ENCODE results near the gene FAM184B. TPM values are rescaled to one million over a fixed set of nuclear protein-coding genes. Genes with fewer than 3 reads are reported as not detected.
"Not testable (repeated sequence)": the region's sequence is repeated elsewhere in the genome, so short reads cannot be mapped to it uniquely, and the experiment has no call there.

FAM184B gene
- total RNA-seq, 1 experiment from 2014 or later = 0.07 TPM

- Histone ChIP-seq H3K9me2 (ENCODE audit: insufficient read depth) (no peaks in the 10 kb centered on the region), H3K36me3 (ENCODE audit: control insufficient read depth in 1 of 2, insufficient read depth in 2 of 2, low read length in 2 of 2) (no peaks in the 10 kb centered on the region), H3K27ac (ENCODE audit: low read depth, low read length) (no peak overlapping the region), H3K9me3 (ENCODE audit: control insufficient read depth in 1 of 2, insufficient read depth in 1 of 2, low read depth in 1 of 2, low read length in 2 of 2) (no peaks in the 10 kb centered on the region), H2AFZ (ENCODE audit: low read depth, low read length, poor library complexity, severe bottlenecking) (no peak overlapping the region), H3K4me1 (ENCODE audit: control insufficient read depth in 1 of 2, insufficient read depth in 2 of 2, low read length in 2 of 2) (no peaks in the 10 kb centered on the region), H3K4me2 (ENCODE audit: low read length) (no peak overlapping the region), H3K4me3 (replicated peaks in 1 of 2; ENCODE audit: low read depth in 1 of 2, low read length in 2 of 2) (no peak overlapping the region), H4K20me1 (ENCODE audit: insufficient read depth) (no peaks in the 10 kb centered on the region), H3K79me2 (ENCODE audit: insufficient read depth, low read length) (no peaks in the 10 kb centered on the region), H3K27me3 (ENCODE audit: insufficient read depth, low read length) (no peaks in the 10 kb centered on the region), H3K9ac (ENCODE audit: low read length) (no peak overlapping the region)
- CTCF ChIA-PET = no interaction called here
- ATAC-seq (no peak), DNase-seq (ENCODE audit: low read depth, low spot score) (no peak)
- RAD21 ChIA-PET (ENCODE audit: low non-redundant PET in 1 of 2, low total read pairs in 2 of 2, uncharacterized antibody in 2 of 2, unreplicated experiment in 2 of 2) = no interaction called here
- intact Hi-C loops (cut with micrococcal nuclease) = no loop called here
- no peak for TF ChIP-seq CTCF (IDR thresholded peaks at IDR 0.05 in 2 of 3, conservative IDR thresholded peaks at IDR 0.05 in 1 of 3; ENCODE audit: borderline replicate concordance in 1 of 3, insufficient read depth in 1 of 3, low read depth in 2 of 3, low read length in 2 of 3)
- no peak for TF ChIP-seq JUND (IDR thresholded peaks at IDR 0.05)
- no peak for TF ChIP-seq CEBPB (IDR thresholded peaks at IDR 0.05; ENCODE audit: low read depth)
- TF ChIP-seq ZBTB33 (IDR thresholded peaks at IDR 0.05; ENCODE audit: extremely low read depth, insufficient replicate concordance, low read length) = no peak
- no peak for TF ChIP-seq POLR2A (IDR thresholded peaks at IDR 0.05; ENCODE audit: borderline replicate concordance, extremely low read depth, insufficient read depth, insufficient read length)
- TF ChIP-seq FOSL1 (IDR thresholded peaks at IDR 0.05; ENCODE audit: low read depth) = no peak
- no TSS peak for BruUV-seq (replicated peaks)
- POLR2A ChIA-PET = no interaction called here
These were observed 69.3 kb downstream of the FAM184B start for GRCh38 chr4:17712166-17712565.

- H3K79me2 ChIP-seq (ENCODE audit: insufficient read depth, low read length); intact Hi-C loops (cut with micrococcal nuclease); H3K9ac ChIP-seq (ENCODE audit: low read length); H3K9me2 ChIP-seq (ENCODE audit: insufficient read depth); H3K4me3 ChIP-seq (replicated peaks in 1 of 2; ENCODE audit: low read depth in 1 of 2, low read length in 2 of 2); RAD21 ChIA-PET (ENCODE audit: low non-redundant PET in 1 of 2, low total read pairs in 2 of 2, uncharacterized antibody in 2 of 2, unreplicated experiment in 2 of 2); DNase-seq (ENCODE audit: low read depth, low spot score); BruUV-seq (replicated peaks); H3K4me2 ChIP-seq (ENCODE audit: low read length); H2AFZ ChIP-seq (ENCODE audit: low read depth, low read length, poor library complexity, severe bottlenecking); CTCF ChIA-PET; H3K27me3 ChIP-seq (ENCODE audit: insufficient read depth, low read length); H3K4me1 ChIP-seq (ENCODE audit: control insufficient read depth in 1 of 2, insufficient read depth in 2 of 2, low read length in 2 of 2); POLR2A ChIA-PET; H4K20me1 ChIP-seq (ENCODE audit: insufficient read depth); H3K27ac ChIP-seq (ENCODE audit: low read depth, low read length); H3K9me3 ChIP-seq (ENCODE audit: control insufficient read depth in 1 of 2, insufficient read depth in 1 of 2, low read depth in 1 of 2, low read length in 2 of 2); H3K36me3 ChIP-seq (ENCODE audit: control insufficient read depth in 1 of 2, insufficient read depth in 2 of 2, low read length in 2 of 2); ATAC-seq: not testable (repeated sequence)
These were observed 70.2 kb downstream of the FAM184B start for GRCh38 chr4:17711206-17711605.

Data from HCT116 (cell line).